GM19193 (cell line): ENCODE results near the gene C2CD3.

ENCODE experiments used
- POLR2A ChIP-seq: IDR thresholded peaks from 4 replicates; pipeline ENCODE4 v1.6.1; 2011; ENCODE audit not compliant: insufficient read depth, insufficient read length; ENCODE audit errors: extremely low read depth

Gene C2CD3

DNA sequence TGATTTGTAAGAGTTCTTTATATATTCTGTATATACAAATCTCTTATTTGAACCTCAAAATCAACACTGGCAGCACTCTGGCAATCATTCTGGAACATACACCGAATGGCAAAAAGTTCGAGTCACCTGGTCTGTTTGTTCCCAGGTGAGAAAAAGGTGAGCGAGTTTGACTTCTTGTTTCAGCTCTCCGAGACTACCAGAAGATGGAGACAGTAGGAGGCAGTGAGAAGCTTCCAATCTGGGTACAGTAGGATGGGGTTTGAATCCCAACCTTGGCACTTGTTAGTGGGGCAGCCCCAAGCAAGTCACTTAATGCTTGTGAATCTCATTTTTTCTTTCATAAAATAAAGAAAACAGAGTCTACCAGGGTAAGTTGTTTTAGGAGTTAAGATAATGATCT, 76.4 kb downstream of the C2CD3 start:
- no peak for TF ChIP-seq POLR2A

DNA sequence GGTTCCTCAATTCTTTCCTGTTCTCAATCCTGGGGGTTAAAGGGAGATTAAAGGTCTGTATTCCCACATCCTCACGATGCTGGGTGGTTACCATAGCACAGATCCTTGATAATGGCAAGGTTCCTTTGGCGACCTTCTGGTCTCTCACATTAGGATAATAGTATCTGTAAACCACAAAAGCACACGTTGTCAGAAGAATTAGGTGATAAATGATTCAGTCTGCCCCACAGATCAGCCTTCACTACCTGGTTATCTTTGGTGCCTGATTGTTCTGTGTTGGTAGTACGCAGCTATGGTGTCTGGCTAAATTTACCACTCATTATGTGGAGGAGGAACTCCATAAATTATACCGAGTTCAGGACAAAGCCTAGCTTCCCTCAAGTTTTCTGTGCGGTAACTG, 78.4 kb downstream of the C2CD3 start:
- no peak for TF ChIP-seq POLR2A

GRCh38 chr11:74091549-74091948, 79.3 kb downstream of the C2CD3 start:
- no peak for TF ChIP-seq POLR2A

GRCh38 chr11:74090701-74091100, 80.1 kb downstream of the C2CD3 start:
- no peak for TF ChIP-seq POLR2A

- TF ChIP-seq POLR2A = no peak
These were observed 84.4 kb downstream of the C2CD3 start for GRCh38 chr11:74086242-74086884.

DNA sequence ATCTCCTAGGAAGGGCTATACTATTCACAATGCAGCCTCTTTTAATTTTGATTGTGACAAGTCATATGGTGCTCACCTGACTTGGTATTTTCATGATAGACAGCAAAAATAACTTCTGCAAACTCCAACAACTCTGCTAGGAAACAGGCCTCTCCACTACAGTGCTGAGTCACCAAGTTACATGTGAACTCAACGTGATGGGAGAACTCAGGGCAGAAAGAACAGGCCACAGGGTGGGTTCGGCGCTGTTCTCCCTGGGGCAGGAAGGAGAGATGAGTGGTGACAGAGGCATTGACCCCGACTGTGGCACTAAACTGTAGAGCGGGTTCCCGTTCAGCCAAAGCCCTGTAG, 85.3 kb downstream of the C2CD3 start:
- TF ChIP-seq POLR2A = no peak

DNA sequence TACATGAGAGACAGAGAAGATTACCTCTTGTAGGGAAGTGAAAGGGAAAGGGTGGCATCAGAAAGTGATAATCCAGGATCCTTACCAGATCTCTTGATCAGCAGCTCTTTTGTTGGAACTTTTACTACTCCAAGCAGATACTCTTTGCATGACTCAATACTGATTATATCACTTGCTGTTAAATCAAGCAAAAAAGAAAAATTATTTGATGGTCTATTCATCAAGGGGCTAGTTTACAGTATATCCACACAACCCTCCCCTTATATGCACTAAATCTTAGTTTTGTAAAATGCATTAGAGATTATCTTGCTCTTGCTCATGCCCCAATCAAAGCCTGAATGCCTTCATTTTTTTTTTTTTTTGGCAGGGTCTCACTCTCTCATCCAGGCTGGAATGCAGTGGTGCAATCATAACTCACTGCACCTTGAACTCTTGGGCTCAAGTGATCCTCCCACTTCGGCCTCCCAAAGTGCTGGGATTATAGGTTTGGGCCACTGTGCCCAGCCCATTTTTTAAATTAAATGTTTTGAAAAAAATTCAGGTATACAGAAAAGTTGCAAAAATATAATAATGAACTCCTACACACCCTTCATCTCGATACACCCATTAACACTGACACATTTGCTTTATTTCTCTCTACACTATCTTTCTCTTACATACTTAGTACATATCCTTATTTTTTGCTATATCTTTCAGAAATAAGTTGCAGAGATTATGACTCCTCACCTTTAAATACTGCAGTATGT, 85.8 kb downstream of the C2CD3 start:
- TF ChIP-seq POLR2A = no peak

DNA sequence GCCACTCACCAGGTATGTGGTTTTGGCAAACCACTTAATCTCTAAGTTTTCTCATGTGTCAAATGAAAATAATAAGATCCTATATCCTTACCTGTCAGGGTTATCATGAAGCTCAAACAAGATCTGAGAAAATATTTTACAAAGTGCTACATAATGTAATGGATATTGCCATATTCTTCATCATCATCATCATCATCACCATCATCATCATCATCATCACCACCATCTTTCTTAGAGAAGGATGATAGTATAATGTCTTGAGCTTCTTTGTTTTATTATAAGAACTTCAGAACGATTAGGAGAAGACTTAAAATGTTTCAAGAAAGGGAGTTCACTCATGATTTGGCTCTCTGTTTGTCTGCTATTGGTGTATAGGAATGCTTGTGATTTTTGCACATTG, 89.4 kb downstream of the C2CD3 start:
- no peak for TF ChIP-seq POLR2A

DNA sequence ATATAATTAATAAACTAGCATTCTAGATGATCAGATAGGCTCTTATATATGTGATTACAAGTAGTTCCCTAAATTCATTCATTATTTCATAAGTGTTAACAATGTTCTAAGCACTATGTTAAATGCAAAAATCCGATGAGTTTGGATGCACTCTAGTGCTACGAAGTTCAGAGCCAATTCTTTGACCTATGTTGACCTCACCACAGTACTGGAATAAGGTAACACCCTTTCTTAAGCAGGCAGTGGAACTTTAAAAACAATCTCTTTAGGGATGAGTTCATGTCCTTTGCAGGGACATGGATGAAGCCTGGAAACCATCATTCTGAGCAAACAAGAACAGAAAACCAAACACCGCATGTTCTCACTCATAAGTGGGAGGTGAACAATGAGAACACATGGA, 93.6 kb downstream of the C2CD3 start:
- no peak for TF ChIP-seq POLR2A

GRCh38 chr11:74072721-74073120, 98.1 kb downstream of the C2CD3 start:
- no peak for TF ChIP-seq POLR2A

DNA sequence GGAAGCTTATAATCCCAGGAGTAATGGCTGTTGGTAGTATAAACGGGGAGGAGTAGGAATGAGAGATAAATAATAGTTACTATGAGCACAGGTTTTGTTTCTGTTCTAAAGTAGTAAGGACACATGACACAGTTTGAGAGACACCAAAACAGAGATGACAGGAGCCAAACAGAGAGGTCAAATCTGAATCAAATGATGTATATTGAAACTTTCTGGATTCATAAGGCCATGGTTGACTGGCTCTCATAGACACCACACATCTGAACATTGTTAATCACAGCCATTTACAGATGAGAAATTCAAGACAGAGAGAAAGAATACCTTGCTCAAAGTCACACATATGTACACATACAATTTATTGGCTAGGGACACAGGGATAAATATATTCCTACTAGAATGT, 98.5 kb downstream of the C2CD3 start:
- TF ChIP-seq POLR2A = no peak

- TF ChIP-seq POLR2A = no peak
These were observed 99.9 kb downstream of the C2CD3 start for GRCh38 chr11:74070723-74071492.

GRCh38 chr11:74069146-74070046, 101.4 kb downstream of the C2CD3 start:
- TF ChIP-seq POLR2A = no peak

GRCh38 chr11:74057249-74058151, 113.3 kb downstream of the C2CD3 start:
- no peak for TF ChIP-seq POLR2A
